ENCODE results near the gene SPDYE6.
"Not testable (repeated sequence)": the region's sequence is repeated elsewhere in the genome, so short reads cannot be mapped to it uniquely, and the experiment has no call there.

The SPDYE6 gene

GRCh38 chr7:102317231-102318059 is 38.8 kb downstream of the SPDYE6 start:
- DNase-seq (ENCODE audit: low read depth) = no peak

GRCh38 chr7:102313997-102314780 is 42.1 kb downstream of the SPDYE6 start:
- no peak for DNase-seq (ENCODE audit: low read depth)

GRCh38 chr7:102312317-102312716 is 43.9 kb downstream of the SPDYE6 start:
- DNase-seq (ENCODE audit: low read depth) = no peak

DNA sequence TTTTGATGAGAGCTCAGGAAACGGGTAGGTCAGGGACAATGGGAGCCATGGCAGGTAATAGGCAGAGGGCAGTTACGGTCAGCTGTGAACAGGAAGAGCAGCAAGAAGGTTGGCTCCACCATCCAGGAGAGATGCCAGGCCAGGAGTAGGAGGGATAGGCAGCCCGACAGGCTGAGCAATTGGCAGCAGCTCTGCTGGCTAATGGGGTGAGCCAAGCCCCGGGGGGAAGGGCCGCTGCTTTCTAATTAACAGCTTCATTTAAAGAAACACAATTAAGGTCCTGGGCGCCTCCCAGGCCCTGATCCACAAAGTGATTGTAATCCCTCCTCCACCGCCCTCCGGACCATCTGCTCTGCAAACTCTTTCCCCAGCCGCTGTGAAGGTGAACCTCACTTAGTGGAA is 45.8 kb downstream of the SPDYE6 start:
- no peak for DNase-seq (ENCODE audit: low read depth)

GRCh38 chr7:102306916-102307677 is 49.1 kb downstream of the SPDYE6 start:
- no peak for DNase-seq (ENCODE audit: low read depth)

DNA sequence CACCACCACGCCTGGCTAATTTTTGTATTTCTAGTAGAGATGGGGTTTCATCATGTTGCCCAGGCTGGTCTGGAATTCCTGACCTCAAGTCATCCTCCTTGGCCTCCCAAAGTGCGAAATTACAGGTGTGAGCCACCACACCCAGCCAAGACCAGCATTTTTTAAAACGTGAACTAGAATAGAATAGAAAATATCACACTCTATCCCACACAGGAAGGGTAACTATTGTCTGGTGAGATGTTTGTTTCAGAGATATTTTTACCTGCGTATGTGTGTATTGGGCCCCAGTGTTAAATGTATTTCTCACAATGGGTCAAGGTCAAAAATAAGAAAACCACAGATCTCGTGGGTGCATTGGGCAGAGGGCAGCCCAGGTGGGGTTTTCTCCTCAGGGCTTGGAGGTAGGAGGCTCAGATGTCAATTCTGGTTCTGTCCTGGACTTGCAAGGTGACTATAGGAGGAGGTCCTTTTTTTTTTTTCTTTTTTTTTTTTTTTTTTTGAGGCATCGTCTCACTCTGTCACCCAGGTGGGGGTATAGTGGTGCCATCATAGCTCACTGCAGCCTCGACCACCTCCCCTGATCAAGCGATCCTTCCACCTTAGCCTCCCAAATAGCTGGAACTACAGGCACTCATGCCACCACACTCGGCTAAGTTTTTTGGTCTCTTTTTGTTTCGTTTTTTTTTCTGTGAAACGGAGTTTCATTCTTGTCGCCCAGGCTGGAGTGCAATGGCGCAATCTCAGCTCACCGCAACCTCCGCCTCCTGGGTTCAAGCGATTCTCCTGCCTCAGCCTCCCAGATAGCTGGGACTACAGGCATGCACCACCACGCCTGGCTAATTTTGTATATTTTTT is 50.6 kb downstream of the SPDYE6 start:
- no peak for DNase-seq (ENCODE audit: low read depth)

DNA sequence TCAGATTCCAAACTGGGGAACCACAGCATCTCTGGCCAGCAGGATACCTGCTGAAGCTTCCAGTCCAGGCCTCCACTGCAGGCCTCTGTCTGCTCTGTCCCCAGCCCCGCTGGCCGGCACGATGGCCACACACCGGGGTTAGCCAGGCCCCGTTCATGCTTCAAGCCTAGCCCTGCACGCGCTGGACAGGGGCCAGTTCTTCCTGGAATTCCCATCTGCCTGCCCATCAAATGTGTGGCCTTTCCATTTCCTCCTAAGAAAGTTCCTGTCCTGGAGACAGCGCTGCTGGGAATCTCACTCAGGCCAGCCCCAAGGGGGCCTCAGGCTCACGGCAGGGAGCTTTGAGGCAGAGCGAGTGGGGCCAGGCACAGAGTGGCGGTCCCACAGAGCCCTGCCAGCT is 51.6 kb downstream of the SPDYE6 start:
- no peak for DNase-seq (ENCODE audit: low read depth)

DNA sequence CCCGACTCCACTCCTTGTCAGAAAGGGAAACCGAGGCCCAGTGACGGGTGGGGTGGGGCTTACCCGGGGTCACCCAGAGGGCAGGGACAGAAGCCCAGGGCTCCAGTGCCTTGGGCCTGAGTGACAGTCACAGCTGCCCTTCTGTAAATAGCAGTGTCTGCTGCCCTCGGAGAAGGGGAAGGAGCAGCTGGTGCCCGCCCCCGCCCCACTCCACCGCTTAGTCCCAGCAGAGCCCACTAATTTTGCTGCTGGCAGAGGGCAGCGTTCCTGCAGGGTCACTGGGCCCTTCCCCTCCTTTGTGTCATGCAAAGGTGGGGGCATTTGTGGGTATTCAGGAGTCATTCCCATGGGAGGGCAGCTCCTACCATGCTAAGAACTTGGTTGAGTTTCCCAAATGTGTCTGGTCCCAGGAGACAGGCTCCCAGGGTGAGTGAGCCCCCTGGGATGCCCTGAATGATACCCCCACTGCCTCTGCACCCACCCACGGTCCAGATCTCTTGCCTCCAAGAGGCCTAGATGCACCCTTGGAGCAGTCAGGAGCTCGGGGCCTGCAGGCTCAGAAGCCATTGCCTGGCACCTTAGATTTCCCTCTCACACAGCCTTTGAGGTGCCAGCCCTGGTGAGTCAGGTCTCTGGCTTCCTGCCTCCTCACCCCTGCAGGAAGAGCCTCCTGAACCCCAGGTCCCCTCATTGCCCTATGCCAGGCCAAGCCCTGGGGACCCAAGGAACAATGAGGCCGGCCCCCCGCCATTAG is 52.4 kb downstream of the SPDYE6 start:
- DNase-seq (ENCODE audit: low read depth) = no peak

DNA sequence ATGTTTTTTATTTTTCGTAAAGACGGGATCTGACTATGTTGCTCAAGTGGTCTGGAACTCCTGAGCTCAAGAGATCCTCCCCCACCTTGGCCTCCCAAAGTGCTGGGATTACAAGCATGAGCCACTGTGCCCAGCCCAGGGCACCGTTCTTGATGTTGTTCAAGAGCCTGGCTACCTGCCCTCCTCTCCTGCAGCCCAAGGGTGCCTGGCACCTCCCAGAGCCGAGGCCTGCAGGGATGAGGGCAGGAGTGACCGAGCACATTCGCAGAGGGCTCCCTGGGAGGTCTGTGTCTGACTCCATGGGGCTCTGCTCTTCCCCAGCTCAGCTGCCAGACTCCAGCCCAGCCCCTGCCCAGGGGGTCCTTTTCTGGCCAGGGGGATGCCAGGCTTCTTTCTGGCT is 54.2 kb downstream of the SPDYE6 start:
- no peak for DNase-seq (ENCODE audit: low read depth)

DNA sequence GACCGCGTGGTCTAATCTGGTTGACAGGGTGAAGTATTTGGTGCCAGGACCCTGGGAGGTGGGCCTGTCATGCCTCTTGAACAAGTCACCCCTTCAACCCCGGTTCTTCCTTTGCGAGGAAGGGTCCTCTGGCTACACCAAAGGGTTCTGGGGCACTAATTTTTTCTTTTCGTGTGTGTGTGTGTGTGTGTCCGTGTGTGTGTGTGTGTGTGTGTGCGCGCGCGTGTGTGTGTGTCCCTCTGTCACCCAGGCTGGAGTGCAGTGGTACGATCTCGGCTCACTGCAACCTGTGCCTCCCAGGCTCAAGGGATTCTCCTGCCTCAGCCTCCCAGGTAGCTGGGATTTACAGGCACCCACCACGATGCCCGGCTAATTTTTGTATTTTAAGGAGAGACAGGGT is 54.9 kb downstream of the SPDYE6 start:
- DNase-seq (ENCODE audit: low read depth) = not testable (repeated sequence)

DNA sequence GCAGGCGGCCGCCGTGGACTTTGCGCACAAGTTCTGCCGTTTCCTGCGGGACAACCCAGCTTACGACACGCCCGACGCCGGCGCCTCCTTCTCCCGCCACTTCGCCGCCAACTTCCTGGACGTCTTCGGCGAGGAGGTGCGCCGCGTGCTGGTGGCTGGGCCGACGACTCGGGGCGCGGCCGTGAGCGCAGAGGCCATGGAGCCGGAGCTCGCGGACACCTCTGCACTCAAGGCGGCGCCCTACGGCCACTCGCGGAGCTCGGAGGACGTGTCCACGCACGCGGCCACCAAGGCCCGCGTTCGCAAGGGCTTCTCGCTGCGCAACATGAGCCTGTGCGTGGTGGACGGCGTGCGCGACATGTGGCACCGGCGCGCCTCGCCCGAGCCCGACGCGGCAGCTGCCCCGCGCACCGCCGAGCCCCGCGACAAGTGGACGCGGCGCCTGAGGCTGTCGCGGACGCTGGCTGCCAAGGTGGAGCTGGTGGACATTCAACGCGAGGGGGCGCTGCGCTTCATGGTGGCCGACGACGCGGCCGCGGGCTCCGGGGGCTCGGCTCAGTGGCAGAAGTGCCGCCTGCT is 55.5 kb downstream of the SPDYE6 start:
- DNase-seq (ENCODE audit: low read depth) = no peak

DNA sequence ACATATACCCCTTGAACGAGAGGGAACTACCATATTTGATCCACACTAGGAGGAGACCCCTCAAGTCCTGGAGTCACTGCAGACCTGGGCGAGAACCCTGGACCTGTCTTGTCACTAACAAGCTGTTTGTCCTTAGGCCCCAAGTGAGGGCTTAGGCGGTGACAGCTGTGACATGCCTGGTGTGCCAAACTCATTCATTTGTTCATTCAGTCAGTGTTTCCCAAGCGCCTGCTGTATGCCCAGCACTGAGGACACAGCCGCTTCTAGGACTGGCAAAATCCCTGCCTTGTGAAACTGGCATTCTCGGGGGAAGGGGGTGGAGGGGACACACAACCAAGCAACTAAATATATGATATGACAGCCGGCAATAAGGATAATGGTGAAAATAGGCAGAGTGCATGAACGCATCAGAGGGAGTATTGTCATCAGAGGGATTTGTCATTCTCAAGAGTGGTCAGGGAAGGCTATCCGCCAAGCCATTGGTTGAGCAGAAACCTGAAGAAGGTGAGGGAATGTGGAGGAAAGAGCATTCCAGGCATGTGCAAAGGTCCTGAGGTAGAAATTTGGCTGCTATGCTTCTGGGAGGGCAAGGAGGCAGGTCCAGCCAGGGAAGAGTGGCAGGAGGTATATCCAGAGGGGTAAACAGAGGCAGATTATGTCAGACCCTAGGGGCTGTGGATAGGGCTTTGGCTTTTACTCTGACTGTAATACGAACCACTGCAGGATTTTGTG is 58.6 kb downstream of the SPDYE6 start:
- DNase-seq (ENCODE audit: low read depth) = no peak

GRCh38 chr7:102296514-102296913 is 59.7 kb downstream of the SPDYE6 start:
- no peak for DNase-seq (ENCODE audit: low read depth)

GRCh38 chr7:102296179-102296438 is 60.1 kb downstream of the SPDYE6 start:
- DNase-seq (ENCODE audit: low read depth) = no peak
